GM21528 (cell line): ENCODE results near the gene TFG.
"Not testable (repeated sequence)": the region's sequence is repeated elsewhere in the genome, so short reads cannot be mapped to it uniquely, and the experiment has no call there.

ENCODE experiments used
- ATAC-seq: cut with Tn5 transposase; IDR thresholded peaks from one replicate; pipeline ENCODE4 v1.9.1; 2021; ENCODE audit warnings: mild to moderate bottlenecking, moderate library complexity; ENCODE audit not compliant: unreplicated experiment, low FRiP score

The TFG gene

GRCh38 chr3:100708989-100709841 lies at the start of gene TFG:
Gene TFG (plus strand): TSS chr3:100709494. CDS start chr3:100713686, 4,192 bp downstream.
- peak; percentile 94 for ATAC-seq

- not testable (repeated sequence) for ATAC-seq
These were observed 48.0 kb upstream of the TFG start for GRCh38 chr3:100661294-100661693.

- ATAC-seq, result no peak
These were observed 47.0 kb upstream of the TFG start for GRCh38 chr3:100662113-100662823.

- ATAC-seq, result no peak
These were observed 44.1 kb upstream of the TFG start for GRCh38 chr3:100665230-100665629.

GRCh38 chr3:100666699-100667098 lies 42.6 kb upstream of the TFG start:
- not testable (repeated sequence) for ATAC-seq

GRCh38 chr3:100667316-100667715 lies 42.0 kb upstream of the TFG start:
- ATAC-seq, result not testable (repeated sequence)

- not testable (repeated sequence) for ATAC-seq
These were observed 38.3 kb upstream of the TFG start for GRCh38 chr3:100670995-100671394.

GRCh38 chr3:100681496-100681895 lies 27.8 kb upstream of the TFG start:
- ATAC-seq, result no peak

GRCh38 chr3:100682056-100682853 lies 27.0 kb upstream of the TFG start:
- ATAC-seq, result no peak

- no peak for ATAC-seq
These were observed 26.2 kb upstream of the TFG start for GRCh38 chr3:100682854-100683760.

GRCh38 chr3:100693225-100693624 lies 16.1 kb upstream of the TFG start:
- no peak for ATAC-seq

GRCh38 chr3:100695696-100696095 lies 13.6 kb upstream of the TFG start:
- no peak for ATAC-seq

- no peak for ATAC-seq
These were observed 13.1 kb upstream of the TFG start for GRCh38 chr3:100696161-100696560.

- ATAC-seq, result no peak
These were observed 12.1 kb upstream of the TFG start for GRCh38 chr3:100697172-100697571.

- no peak for ATAC-seq
These were observed 11.5 kb upstream of the TFG start for GRCh38 chr3:100697723-100698285.

- no peak for ATAC-seq
These were observed 10.6 kb upstream of the TFG start for GRCh38 chr3:100698736-100699135.

- ATAC-seq, result no peak
These were observed 8.6 kb upstream of the TFG start for GRCh38 chr3:100700708-100701107.

- ATAC-seq, result no peak
These were observed 7.0 kb upstream of the TFG start for GRCh38 chr3:100702082-100702979.

- ATAC-seq, result no peak
These were observed 6.3 kb upstream of the TFG start for GRCh38 chr3:100702980-100703345.
